H1 (cell line): ENCODE results near the gene GNB1L. TPM values are rescaled to one million over a fixed set of nuclear protein-coding genes. Genes with fewer than 3 reads are reported as not detected.

Experiments used
- ATF3 ChIP-seq: IDR thresholded peaks from 2 replicates; pipeline ENCODE4 v1.6.1; 2011; ENCODE audit warnings: low read depth, mild to moderate bottlenecking, low read length; ENCODE audit not compliant: insufficient read depth
- CHD7 ChIP-seq: fragments of 300-600 bp; sonication (generic); IDR thresholded peaks from 2 replicates; pipeline ENCODE4 v1.7.1; 2012; ENCODE audit warnings: low read length, moderate library complexity, mild to moderate bottlenecking, inconsistent platforms; ENCODE audit not compliant: insufficient replicate concordance
- CTBP2 ChIP-seq: IDR thresholded peaks from 2 replicates; pipeline ENCODE4 v1.7.0; 2011; ENCODE audit warnings: borderline replicate concordance, mild to moderate bottlenecking, moderate library complexity, mixed read lengths, low read length; ENCODE audit not compliant: insufficient read depth, insufficient read length
- KDM4A ChIP-seq: IDR thresholded peaks from one replicate; pipeline ENCODE4 v1.7.1; 2012; ENCODE audit warnings: low read depth, mild to moderate bottlenecking, moderate library complexity, low read length, inconsistent platforms; ENCODE audit not compliant: severe bottlenecking
- MAX ChIP-seq: IDR thresholded peaks from 2 replicates; pipeline ENCODE4 v1.6.1; 2012; ENCODE audit warnings: inconsistent platforms
- RXRA ChIP-seq: IDR thresholded peaks from 2 replicates; pipeline ENCODE4 v1.6.1; 2011; ENCODE audit warnings: low read depth, mild to moderate bottlenecking, low read length, moderate library complexity; ENCODE audit not compliant: insufficient read depth
- SRF ChIP-seq: IDR thresholded peaks from 2 replicates; pipeline ENCODE4 v1.6.1; 2011; ENCODE audit warnings: mild to moderate bottlenecking, low read depth, low read length, moderate library complexity
- TEAD4 ChIP-seq: IDR thresholded peaks from 2 replicates; pipeline ENCODE4 v1.6.1; 2012; ENCODE audit warnings: low read depth, low read length, inconsistent platforms, mixed read lengths
- YY1 ChIP-seq: IDR thresholded peaks from 2 replicates; pipeline ENCODE4 v1.6.1; 2011; ENCODE audit warnings: low read depth, mild to moderate bottlenecking, low read length
- polyA plus RNA-seq, 7 experiments: library from polyadenylated mRNA; depleted of rRNA in 3 of 7; stranded (reverse) in 5 of 7; unstranded in 2 of 7; fragments of >200 nt in 5 of 7; fragments of 200-250 nt in 2 of 7; gene quantifications; 1 replicate in 5 of 7; 2 replicates in 1 of 7; 4 replicates in 1 of 7; pipeline versions ENCODE4 v1.2.1 to v1.2.3, GENCODE V29; 2011 to 2013; ENCODE audit warnings: missing spikeins in 2 of 7, mixed read lengths in 2 of 7
- total RNA-seq: library from RNA; stranded (reverse); fragmentation: NEBNext Ultra II Directional; extraction: Animal tissue kit (Norgen Biotek cat#: 25700); gene quantifications from 2 replicates; pipeline ENCODE4 v1.2.1, GENCODE V29; 2021

The GNB1L gene
- total and polyA plus RNA-seq, 2 of the 8 experiments (the other 6 are each of a cell fraction or from before 2014, with no cell fraction given): 14.0 to 15.6 TPM

- TF ChIP-seq CHD7: no peak
- TF ChIP-seq YY1: no peak
- no peak for TF ChIP-seq ATF3
- no peak for TF ChIP-seq MAX
- no peak for TF ChIP-seq CTBP2
- no peak for TF ChIP-seq KDM4A
- TF ChIP-seq TEAD4: no peak
- TF ChIP-seq SRF: no peak
- TF ChIP-seq RXRA: no peak
These were observed 16.6 kb upstream of the GNB1L start (continued) for GRCh38 chr22:19871023-19871844.
